Parathyroid adenoma (tissue), 2 donors: Measurements from ENCODE around the gene PDYN.

ENCODE experiments used
- H2AFZ ChIP-seq: fragments of 300-600 bp; sonication (generic); one replicate; pipeline ENCODE4 v1.7.0; 2017; ENCODE audit warnings: antibody characterized with exemption, mild to moderate bottlenecking
- H3K27ac ChIP-seq: fragments of 300-600 bp; sonication (generic); one replicate; pipeline ENCODE4 v1.7.0; 2017
- H3K27me3 ChIP-seq: fragments of 300-600 bp; sonication (generic); one replicate; pipeline ENCODE4 v1.7.0; 2017; ENCODE audit warnings: low read length; ENCODE audit not compliant: control insufficient read depth, insufficient read depth
- H3K36me3 ChIP-seq: fragments of 300-600 bp; sonication (generic); one replicate; pipeline ENCODE4 v1.7.0; 2017; ENCODE audit warnings: low read length; ENCODE audit not compliant: control insufficient read depth, insufficient read depth
- H3K4me1 ChIP-seq: fragments of 300-600 bp; sonication (generic); one replicate; pipeline ENCODE4 v1.7.0; 2017; ENCODE audit warnings: control low read depth
- H3K4me2 ChIP-seq: fragments of 300-600 bp; sonication (generic); one replicate; pipeline ENCODE4 v1.7.0; 2017; ENCODE audit warnings: low read length
- H3K4me3 ChIP-seq: fragments of 300-600 bp; sonication (generic); one replicate; pipeline ENCODE4 v1.7.0; 2017; ENCODE audit warnings: low read depth, low read length
- H3K79me2 ChIP-seq: fragments of 300-600 bp; sonication (generic); one replicate; pipeline ENCODE4 v1.7.0; 2017; ENCODE audit warnings: control low read depth
- H3K9ac ChIP-seq: fragments of 300-600 bp; sonication (generic); one replicate; pipeline ENCODE4 v1.7.0; 2017; ENCODE audit warnings: mild to moderate bottlenecking
- H3K9me3 ChIP-seq: fragments of 300-600 bp; sonication (generic); one replicate; pipeline ENCODE4 v1.7.0; 2017; ENCODE audit warnings: low read length; ENCODE audit not compliant: control insufficient read depth
- CTCF ChIP-seq: fragments of 300-600 bp; sonication (generic); IDR thresholded peaks from one replicate; pipeline ENCODE4 v1.7.0; 2017; ENCODE audit warnings: antibody characterized with exemption, mild to moderate bottlenecking
- donor health status: primary hyperparathyroidism.

Gene PDYN

DNA sequence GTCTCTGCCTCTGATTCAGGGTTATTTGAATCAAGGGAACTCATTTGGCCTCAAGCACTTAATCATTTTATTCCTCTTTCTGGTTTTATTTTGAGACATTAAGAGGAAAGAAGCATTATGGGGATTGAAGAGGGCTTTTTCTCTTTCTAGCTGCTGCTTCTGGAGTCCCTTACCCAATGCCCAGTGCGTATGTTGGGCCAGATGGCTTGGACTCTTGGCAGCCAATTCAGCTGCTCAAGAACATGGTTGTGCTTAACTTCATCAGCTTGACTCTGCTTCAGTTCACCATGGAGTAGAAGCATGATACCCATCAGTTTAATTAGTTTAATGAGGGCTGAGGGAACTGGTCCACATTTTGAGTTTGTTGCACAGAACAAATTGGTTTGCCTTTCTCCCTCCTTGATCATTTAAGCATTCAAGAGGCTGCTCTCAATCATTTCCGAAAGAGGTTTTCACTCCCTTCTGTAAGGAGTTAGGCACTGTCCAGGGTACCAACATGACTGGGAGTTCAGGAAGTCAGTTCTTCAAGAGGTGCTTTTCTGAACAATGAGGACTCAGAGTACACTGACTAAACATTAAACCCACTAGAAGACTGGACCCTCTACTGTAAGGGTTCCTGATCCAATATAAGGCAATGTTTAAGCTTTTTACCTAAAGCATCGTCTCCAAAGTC is 14.6 kb downstream of the PDYN start:
- Histone ChIP-seq H3K9ac (no peak overlapping the region), H3K4me2 (no peak overlapping the region), H3K27me3 (no peaks in the 10 kb centered on the region), H3K9me3 (no peaks in the 10 kb centered on the region), H3K4me3 (no peak overlapping the region), H3K36me3 (no peaks in the 10 kb centered on the region), H3K27ac (no peak overlapping the region), H3K79me2 (no peaks in the 10 kb centered on the region), H2AFZ (no peak overlapping the region), H3K4me1 (no peaks in the 10 kb centered on the region)
- TF ChIP-seq CTCF = no peak

DNA sequence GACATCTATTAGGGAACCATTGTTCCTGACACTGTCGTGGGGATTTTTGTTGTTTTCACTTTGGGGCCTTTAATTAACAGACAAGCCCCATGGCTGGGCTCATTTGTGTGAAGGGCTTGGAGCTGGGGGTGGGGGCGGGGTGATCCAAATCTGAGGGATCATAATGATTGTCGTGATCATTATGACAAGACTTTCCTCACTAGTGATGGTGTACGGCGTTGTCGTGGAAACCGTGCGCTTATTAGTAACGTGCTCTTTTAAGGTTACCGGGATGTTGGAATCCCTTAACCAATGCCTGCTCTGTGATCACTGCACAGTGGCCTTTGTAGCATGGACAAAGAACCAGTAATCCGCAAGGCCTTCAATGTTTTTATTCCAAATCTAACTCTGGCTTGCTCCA is 18.6 kb downstream of the PDYN start:
- H3K4me1 ChIP-seq = no peaks in the 10 kb centered on the region
- H2AFZ ChIP-seq = no peak overlapping the region
- no peak overlapping the region for H3K4me2 ChIP-seq
- no peaks in the 10 kb centered on the region for H3K79me2 ChIP-seq
- TF ChIP-seq CTCF = no peak
- H3K27me3 ChIP-seq = no peaks in the 10 kb centered on the region
- H3K36me3 ChIP-seq = no peaks in the 10 kb centered on the region
- no peak overlapping the region for H3K9ac ChIP-seq
- no peak overlapping the region for H3K27ac ChIP-seq
- no peaks in the 10 kb centered on the region for H3K9me3 ChIP-seq
- no peak overlapping the region for H3K4me3 ChIP-seq

DNA sequence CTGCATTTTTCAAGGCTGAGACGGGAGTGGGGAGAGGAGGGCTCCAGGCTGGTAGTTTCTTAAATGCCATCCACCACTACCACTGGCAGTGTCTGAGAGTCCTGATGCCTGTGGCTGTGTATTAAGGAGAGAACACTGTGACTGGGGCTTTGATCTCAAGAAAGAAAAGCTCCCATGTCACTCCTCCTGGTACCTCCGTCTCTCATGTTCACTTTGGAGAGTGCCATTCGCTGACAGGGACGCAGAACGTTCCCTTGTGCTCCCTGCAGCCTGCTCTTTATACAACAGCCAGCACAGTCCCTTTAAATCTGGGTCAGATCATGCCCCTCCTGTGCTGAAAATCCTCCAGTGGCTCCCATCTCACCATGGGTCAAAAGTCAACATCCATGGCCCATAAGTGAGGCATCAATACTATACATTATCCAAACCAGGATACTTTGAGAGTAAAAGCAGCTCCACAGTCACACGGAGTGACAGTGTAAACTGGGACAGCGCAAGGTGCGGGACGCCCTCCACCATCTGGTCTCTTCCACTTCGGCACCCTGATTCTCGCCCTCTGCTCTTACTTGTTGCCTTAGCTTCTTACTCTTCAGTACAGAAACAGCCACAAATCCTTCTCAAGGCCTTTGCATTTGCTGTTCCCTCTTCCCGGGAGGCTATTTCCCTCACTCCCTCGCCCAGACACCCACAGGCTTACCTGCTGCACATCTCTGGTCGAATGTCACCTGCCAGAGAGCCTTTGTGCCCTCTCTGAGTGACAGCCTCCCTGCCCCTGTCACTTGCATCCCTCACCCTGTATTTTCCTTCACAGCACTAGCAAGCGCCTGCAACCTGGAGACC is 20.0 kb downstream of the PDYN start:
- Histone ChIP-seq H3K27me3 (no peaks in the 10 kb centered on the region), H3K36me3 (no peaks in the 10 kb centered on the region)

GRCh38 chr20:1971893-1972586 is 21.8 kb downstream of the PDYN start:
- Histone ChIP-seq H3K27me3 (no peaks in the 10 kb centered on the region), H3K27ac (no peak overlapping the region), H2AFZ (no peak overlapping the region), H3K9me3 (no peaks in the 10 kb centered on the region), H3K4me1 (no peaks in the 10 kb centered on the region), H3K9ac (no peak overlapping the region), H3K4me3 (no peak overlapping the region), H3K36me3 (no peaks in the 10 kb centered on the region), H3K4me2 (no peak overlapping the region), H3K79me2 (no peaks in the 10 kb centered on the region)
- no peak for TF ChIP-seq CTCF

More for the DNA sequence above, 20.0 kb downstream of the PDYN start:
- Histone ChIP-seq H2AFZ (no peak overlapping the region), H3K9me3 (no peaks in the 10 kb centered on the region), H3K4me2 (no peak overlapping the region), H3K4me1 (no peaks in the 10 kb centered on the region), H3K27ac (no peak overlapping the region), H3K4me3 (no peak overlapping the region), H3K79me2 (no peaks in the 10 kb centered on the region), H3K9ac (no peak overlapping the region)
- no peak for TF ChIP-seq CTCF
